Germinal center (tissue), 1 donor: ENCODE measurements around the gene SLC17A1.

ENCODE experiments used
- DNase-seq: peaks from one replicate; pipeline ENCODE4 v3.0.0; 2012; ENCODE audit warnings: mixed read lengths, low spot score

The SLC17A1 gene

GRCh38 chr6:25832307-25832662, 433 bp upstream of the SLC17A1 start:
- DNase-seq = no peak

GRCh38 chr6:25830458-25830857, 1.4 kb downstream of the SLC17A1 start:
- no peak for DNase-seq

DNA sequence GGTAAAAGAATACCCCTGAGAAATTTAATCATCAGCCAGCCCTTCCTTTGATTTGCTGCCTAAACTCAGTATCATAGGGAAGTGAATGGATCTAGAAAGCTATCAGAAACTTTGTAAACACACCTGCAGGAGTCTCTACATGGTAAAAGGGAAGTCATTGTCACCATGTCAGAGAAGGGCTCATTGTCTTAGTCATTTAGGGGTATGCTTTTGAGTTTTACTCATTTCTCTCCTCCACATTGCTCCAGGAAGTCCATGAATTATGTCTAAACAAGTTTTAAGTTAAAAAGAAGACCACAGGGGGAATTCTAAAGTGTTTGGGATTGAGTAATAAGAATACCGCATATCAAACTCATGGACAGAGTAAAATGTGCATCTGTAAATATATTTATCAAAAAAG, 2.5 kb downstream of the SLC17A1 start:
- no peak for DNase-seq

DNA sequence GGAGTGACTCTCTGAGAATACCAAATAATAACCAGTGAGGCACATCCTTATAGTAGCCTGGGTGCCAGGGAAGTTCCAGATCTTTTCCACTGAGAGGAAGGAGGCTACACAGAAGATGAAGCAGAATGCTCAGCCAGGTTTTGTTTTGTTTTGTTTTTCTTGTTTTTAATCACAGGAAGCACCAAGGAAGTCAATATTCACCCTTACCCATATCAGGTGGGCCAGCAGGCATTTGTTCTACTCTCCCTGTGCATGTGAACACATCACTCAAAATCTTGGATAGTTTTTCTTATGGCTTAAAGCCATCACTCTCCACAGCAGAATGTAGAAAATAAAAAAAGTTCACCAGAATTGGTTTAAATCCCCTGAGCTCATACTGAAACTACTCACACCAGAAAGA, 10.5 kb downstream of the SLC17A1 start:
- DNase-seq = no peak

DNA sequence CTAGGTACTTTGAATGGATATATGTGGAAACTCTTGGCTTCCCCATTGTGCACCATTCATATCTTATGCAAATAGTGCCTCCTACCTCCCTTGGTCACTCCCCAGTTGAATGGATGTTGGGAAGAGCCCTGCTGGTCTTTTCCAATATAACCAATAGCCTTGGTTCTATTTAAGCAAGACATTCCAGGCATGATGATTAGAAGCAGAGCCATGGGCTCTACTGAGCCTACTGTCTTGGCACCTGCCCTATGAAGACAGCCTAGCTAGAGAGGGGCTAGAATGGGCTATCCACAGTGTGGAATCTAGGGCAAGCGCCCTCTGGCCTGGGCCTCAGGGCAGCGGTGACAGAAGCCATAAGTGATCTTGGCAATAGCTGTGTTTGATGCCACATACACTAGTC, 15.6 kb downstream of the SLC17A1 start:
- DNase-seq = no peak

GRCh38 chr6:25815194-25815593, 16.7 kb downstream of the SLC17A1 start:
- DNase-seq = no peak

- DNase-seq = no peak
These were observed 27.0 kb downstream of the SLC17A1 start for GRCh38 chr6:25804804-25805203.

DNA sequence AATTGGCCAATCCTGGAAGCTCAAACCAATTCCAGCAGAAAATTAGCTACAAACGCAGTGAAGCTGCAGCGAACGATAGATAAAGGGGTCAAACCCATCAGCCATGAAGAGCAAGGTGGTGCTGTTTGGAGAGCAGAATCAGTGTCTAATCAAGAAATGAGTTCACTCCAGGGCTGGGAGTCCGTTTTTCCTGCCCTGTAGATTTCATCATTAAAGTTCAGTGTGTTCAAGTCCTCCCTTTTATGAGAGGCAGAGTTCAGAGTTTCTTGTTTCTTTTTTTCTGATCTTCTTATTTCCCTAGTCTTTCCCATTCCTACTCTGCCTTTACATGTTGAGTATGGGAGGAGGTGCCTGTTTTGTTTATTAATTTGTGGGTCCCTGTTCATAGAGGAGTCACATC, 30.4 kb downstream of the SLC17A1 start:
- no peak for DNase-seq

DNA sequence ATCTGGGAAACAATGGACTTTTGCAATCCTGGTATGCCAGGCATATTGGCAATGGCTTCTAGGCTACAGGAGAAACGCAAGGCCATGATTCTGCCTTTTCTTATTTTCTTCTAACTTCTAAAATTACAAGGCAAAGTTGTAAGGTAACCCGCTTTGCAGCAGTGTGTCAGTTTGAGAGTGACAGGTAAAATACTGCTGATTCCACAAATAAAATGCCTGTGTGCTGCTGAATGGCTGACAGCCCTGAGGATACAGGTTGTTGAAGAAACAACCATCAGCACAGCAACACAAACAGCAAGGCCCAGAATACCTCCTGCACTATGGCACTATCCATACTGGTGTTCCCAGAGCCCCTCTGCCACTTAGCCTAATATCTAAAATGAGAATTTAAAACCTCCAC, 37.1 kb downstream of the SLC17A1 start:
- DNase-seq = no peak

DNA sequence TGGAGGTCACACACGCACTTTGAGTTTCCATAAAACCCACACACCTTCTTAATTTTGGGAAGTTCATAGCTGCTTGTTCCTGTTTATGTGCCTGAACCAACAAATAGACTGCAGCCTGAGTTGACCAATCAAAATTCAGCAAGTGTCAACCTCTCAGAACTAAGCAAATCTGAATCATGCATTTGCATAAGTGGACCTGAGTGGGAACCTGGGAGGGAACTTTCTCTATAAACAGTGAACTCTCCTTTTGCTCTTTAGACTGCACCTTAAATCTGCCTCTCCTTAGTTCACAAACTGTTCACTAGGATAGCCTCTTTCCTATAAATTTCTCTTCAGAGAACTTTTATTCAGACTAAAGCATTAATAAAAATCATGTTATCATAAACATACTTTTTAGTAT, 37.9 kb downstream of the SLC17A1 start:
- no peak for DNase-seq

GRCh38 chr6:25792016-25792415, 39.8 kb downstream of the SLC17A1 start:
- no peak for DNase-seq

DNA sequence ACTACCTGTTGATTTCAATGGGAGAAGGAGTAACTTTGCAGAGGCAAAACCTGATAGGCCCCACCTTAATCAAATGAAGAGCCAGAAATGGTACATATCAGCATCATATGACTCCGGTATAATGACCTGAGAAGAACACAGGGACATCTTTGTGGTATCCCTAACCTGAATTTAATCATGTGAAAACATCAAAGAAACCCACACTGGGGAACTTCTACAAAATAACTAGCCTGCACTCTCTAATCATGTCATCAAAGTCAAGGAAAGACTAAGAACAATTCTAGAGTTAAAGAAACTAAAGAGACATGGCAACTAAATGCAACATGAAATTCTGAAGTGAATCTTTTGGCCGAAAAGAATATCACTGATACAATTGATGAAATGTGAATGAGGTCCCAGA, 42.4 kb downstream of the SLC17A1 start:
- DNase-seq = no peak

DNA sequence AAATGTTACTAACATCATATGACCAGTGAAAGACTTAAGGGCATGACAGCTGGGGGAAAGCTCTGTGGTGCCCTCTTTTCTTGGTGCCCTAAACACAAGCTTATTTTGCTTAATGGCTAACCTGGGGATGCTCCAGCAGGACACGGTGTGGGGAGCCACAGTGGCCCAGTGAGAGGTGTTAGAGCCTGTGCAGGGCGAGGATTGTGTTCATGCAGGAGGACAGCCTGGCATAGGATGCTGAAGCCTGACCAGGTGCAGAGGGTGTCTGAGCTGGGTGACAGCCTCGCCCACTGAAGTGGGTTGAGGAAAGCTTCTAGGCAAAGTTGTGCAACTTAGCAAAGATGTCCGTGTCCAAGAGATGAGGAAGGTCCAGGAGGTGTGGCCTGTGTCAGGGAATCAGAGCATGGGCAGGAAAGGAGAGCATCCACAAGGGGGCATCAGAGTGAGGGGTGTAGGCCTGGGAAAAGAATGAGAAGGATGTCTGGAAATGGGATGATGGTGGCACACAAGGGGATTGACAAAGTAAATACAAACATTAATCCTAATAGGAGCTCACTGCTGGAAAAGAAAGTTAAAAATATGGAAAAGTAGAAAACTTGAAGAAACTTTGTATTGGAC, 43.4 kb downstream of the SLC17A1 start:
- DNase-seq = peak; percentile 13

DNA sequence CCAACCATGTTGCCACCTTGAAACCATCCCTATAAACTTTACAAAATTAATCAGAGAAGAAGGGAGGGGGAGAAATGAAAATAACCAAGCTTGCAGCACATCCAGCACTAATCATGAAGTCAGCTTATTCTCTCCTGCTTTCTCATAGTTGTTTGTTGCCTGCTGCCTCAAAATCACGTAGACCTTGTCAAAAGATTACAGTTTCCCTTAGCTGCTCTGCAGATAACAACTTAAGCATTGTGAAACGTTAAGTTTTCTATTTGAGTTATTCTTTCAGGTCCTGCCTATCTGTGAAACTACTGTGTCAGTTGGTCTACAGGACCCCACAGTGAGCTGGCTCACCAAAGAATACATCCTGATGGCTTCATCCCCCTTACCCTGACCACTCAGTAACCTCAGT, 44.4 kb downstream of the SLC17A1 start:
- no peak for DNase-seq

DNA sequence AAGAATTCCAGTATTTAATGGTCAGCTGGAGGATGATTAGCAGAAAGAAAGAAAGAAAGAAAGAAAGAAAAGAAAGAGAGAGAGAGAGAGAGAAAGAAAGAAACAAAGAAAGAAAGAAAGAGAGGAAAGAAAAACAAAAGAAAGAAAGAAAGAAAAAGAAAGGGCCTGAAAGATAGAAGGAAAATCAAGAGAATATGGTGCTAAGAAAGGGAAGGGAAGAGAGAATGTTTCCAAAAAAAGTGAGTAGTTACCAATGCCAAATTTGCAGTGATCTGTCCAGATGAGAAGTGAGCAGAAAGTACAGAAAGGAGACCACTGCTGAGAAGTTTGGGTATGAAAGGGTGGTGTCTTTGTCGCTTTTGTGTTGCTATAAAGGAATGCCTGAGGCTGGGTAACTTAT, 50.7 kb downstream of the SLC17A1 start:
- no peak for DNase-seq

DNA sequence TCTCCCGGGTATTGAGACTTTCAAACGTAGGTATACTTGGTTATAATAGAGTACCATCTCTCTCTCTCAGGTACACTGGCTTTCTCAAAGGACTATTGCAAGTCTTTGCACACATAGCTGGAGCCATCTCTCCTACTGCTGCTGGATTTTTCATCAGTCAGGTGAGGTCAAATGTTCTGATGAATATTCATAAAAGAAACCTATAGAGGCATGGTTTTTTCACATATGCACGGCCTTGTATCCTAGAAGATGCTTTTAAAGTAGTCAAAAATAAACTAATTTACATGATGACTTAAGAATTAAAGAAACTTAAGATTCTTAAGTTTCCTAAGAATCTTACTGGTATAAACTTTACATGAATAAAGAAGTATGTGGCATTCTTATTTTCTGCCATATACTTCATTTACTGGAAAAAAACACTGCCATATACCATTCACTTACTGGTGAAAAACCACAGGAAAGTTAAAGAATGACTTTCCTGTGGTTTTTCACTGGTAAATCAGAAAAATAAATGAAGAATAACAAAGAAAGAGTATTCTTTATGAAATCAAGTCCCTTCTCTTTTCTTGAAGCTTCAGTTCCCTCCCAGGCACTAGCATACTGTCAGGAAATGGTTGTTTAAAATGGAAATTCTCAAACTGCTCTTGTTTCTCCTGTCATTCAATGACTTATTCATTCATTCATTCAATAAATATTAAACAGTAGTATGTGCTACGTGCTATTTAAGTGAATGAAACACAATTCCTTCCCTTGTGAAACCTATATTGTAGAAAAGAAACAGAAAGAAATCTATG, 53.8 kb downstream of the SLC17A1 start:
- no peak for DNase-seq

GRCh38 chr6:25777031-25777430, 54.8 kb downstream of the SLC17A1 start:
- no peak for DNase-seq

DNA sequence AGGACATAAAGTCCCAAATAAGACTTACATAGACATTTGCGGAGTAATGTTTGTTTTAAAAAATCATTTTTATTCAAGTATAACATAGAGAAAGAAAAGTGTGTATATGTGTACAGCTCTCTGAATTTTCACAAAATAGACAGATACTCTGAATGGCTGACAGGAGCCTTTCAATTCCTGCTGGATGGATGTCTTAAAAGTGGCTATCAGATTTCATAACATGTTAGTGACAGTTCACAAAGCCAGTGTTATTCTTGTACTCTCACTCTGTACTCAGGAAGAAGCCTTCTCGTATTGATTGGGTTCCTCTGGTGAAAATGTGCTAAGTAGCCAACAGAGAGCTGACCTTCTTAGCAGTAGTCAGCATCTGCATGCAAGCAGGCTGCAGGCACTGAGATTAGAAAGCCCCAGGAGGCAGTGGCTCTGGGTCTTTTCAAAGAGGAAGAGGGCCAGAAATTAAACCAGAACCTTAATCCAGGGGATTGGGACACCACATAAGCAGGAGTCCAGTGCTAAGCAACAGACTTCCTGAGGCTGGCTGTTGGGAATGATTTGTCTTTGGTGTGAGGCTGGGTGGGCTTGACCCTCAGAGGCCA, 57.6 kb downstream of the SLC17A1 start:
- no peak for DNase-seq

DNA sequence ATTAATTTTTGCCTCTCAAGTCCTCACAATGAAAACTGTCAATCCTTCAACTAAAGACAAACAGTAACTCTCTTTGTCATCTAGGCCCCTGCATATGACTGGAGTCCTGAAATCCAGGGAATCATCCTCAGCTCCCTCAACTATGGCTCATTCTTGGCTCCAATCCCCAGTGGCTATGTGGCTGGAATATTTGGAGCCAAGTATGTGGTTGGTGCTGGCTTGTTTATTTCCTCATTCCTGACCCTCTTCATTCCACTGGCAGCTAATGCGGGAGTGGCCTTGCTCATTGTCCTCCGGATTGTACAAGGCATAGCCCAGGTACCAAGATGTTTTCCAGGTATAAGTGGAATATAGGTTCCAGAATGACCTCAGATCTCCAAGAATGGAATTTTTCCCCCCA, 61.9 kb downstream of the SLC17A1 start:
- DNase-seq = no peak

DNA sequence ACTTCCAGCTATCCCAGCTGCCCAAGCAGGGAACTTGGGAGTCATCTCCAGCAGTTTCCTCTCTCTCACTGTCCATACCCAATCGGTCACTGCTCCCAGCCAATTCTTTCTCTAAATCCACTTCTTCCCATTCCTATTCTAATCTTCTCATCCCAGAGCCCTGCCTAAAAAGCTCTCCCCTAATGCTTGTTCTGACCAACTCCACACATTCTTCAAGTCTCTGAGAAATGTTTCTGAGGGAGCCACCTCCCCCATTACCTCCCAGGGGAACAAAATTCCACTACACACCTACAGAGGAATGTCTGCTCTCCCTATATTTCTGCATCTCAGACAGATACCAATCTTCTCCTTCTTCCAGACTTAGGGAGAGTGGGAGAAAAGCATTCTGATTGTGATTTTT, 63.3 kb downstream of the SLC17A1 start:
- DNase-seq = no peak

DNA sequence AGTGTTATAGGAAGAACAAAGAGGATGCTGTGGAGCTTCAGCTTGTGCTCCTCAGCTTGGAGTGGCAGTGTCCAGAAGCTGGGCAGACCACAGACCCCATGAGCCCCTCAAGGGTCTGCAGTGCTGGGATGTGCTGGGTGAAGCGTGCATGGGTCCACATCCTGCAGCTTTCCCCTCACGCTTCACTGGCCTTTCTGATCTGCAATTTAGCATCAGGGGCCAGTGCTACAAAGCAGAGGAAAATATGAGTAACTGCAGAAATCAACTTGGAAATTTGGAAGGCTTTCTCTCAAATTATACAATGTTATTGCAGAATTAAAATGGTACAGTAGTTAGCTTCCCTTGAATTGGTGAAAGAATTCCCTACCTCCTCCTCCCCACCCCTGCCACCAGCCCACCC, 67.2 kb downstream of the SLC17A1 start:
- no peak for DNase-seq

DNA sequence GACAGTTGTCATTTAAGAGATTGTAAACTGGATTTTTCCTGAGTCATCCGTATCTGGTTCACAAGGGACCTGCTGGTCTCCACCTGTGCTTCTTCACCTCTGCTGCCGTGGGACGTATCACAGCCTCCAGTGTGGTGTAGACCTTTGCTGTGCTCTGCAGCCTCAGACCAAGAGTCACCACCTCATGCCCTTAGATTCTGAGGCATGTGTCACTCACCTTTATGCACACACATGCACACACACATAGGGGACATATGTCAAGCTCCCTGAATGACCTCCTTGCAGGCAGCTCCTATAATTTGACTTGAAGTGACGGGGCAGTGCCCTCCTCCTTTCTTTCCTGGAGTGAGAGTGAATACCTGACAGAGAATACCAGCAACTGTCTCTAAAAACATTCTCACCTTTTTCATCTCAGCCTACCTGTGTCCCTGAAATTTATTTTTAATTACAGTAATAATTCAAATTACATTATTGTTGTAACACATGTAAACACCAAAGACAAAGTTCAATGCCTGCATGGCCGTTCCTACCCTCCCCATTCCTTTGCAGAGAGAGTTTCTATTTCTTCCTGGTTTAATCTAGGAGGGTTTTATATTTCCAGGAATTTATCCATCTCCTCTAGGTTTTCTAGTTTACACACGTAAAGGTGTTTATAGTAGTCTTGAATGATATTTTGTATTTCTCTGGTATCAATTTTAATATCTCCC, 73.8 kb downstream of the SLC17A1 start:
- DNase-seq = no peak
